ENCODE data around the gene ELL2. TPM values are rescaled to one million over a fixed set of nuclear protein-coding genes. Genes with fewer than 3 reads are reported as not detected.

The ELL2 gene
- polyA plus RNA-seq, 1 donor from 2014 or later: 1.4 TPM

- Histone ChIP-seq H3K27me3 (ENCODE audit: insufficient read depth, low read depth, low read length) (no peaks in the 10 kb centered on the region), H3K9ac (ENCODE audit: low read length) (no peak overlapping the region), H3K36me3 (ENCODE audit: insufficient read depth, low read length) (no peaks in the 10 kb centered on the region), H3K27ac (ENCODE audit: low read length) (no peak overlapping the region), H3F3A (ENCODE audit: insufficient read depth, low read length, poor library complexity, severe bottlenecking) (no peaks in the 10 kb centered on the region), H3K9me2 (ENCODE audit: insufficient read depth, low read length) (no peaks in the 10 kb centered on the region), H3K9me3 (ENCODE audit: low read length) (no peaks in the 10 kb centered on the region), H3K79me2 (replicated peaks; ENCODE audit: insufficient read depth, low read length) (no peaks in the 10 kb centered on the region), H2AFZ (ENCODE audit: low read depth, low read length) (no peak overlapping the region), H4K20me1 (ENCODE audit: insufficient read depth) (no peaks in the 10 kb centered on the region), H3K4me3 (ENCODE audit: low read length) (no peak overlapping the region), H3K4me2 (ENCODE audit: low read length) (no peak overlapping the region)
- TF ChIP-seq MXI1 (conservative IDR thresholded peaks at IDR 0.05; ENCODE audit: poor library complexity, severe bottlenecking) (no peak), EZH2 (IDR thresholded peaks at IDR 0.05; ENCODE audit: borderline replicate concordance, insufficient read depth, low read length, poor library complexity, severe bottlenecking) (no peak), CTCF (IDR thresholded peaks at IDR 0.05; ENCODE audit: poor library complexity, severe bottlenecking) (no peak), POLR2AphosphoS5 (IDR thresholded peaks at IDR 0.05) (no peak), EP300 (conservative IDR thresholded peaks at IDR 0.05; ENCODE audit: poor library complexity, severe bottlenecking) (no peak), SMC3 (conservative IDR thresholded peaks at IDR 0.05; ENCODE audit: poor library complexity) (no peak), RAD21 (conservative IDR thresholded peaks at IDR 0.05) (no peak), TAF1 (IDR thresholded peaks at IDR 0.05; ENCODE audit: low read depth) (no peak)
- TF ChIP-seq, protein P1, sequence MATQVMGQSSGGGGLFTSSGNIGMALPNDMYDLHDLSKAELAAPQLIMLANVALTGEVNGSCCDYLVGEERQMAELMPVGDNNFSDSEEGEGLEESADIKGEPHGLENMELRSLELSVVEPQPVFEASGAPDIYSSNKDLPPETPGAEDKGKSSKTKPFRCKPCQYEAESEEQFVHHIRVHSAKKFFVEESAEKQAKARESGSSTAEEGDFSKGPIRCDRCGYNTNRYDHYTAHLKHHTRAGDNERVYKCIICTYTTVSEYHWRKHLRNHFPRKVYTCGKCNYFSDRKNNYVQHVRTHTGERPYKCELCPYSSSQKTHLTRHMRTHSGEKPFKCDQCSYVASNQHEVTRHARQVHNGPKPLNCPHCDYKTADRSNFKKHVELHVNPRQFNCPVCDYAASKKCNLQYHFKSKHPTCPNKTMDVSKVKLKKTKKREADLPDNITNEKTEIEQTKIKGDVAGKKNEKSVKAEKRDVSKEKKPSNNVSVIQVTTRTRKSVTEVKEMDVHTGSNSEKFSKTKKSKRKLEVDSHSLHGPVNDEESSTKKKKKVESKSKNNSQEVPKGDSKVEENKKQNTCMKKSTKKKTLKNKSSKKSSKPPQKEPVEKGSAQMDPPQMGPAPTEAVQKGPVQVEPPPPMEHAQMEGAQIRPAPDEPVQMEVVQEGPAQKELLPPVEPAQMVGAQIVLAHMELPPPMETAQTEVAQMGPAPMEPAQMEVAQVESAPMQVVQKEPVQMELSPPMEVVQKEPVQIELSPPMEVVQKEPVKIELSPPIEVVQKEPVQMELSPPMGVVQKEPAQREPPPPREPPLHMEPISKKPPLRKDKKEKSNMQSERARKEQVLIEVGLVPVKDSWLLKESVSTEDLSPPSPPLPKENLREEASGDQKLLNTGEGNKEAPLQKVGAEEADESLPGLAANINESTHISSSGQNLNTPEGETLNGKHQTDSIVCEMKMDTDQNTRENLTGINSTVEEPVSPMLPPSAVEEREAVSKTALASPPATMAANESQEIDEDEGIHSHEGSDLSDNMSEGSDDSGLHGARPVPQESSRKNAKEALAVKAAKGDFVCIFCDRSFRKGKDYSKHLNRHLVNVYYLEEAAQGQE (IDR thresholded peaks at IDR 0.05; ENCODE audit: borderline replicate concordance): no peak
Measured at GRCh38 chr5:95845391-95845790, 116.3 kb downstream of the ELL2 start.

DNA sequence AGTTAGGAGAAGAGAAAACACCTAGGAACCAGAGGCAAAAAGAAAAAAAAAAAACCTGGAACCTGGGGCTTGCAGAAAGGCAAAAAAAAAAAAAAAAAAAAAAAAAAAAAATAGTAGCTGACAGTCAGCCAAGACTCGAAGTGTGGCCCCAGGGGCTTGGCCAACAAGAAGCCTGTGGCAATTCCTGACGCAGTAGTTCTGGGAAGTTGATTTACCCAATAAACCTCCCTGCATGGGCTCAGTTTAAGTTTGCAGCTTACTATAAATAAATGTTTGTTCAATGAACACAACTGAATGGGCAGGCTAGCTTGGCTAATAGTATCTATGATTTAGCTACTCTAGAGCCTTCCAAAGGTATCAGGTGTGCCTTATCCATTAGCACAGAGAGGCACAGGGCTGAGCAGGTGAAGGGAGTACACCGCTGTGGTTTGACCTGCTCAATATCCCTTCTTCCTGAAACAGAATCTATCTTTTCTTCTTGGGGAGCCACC lies 117.9 kb downstream of the ELL2 start:
- H3K27me3 ChIP-seq (ENCODE audit: insufficient read depth, low read depth, low read length): no peaks in the 10 kb centered on the region
- no peaks in the 10 kb centered on the region for H4K20me1 ChIP-seq (ENCODE audit: insufficient read depth)
- H3K9ac ChIP-seq (ENCODE audit: low read length): no peak overlapping the region
- no peak overlapping the region for H2AFZ ChIP-seq (ENCODE audit: low read depth, low read length)
- H3F3A ChIP-seq (ENCODE audit: insufficient read depth, low read length, poor library complexity, severe bottlenecking): no peaks in the 10 kb centered on the region
- TF ChIP-seq CTCF (IDR thresholded peaks at IDR 0.05; ENCODE audit: poor library complexity, severe bottlenecking): no peak
- no peak for TF ChIP-seq EP300 (conservative IDR thresholded peaks at IDR 0.05; ENCODE audit: poor library complexity, severe bottlenecking)
- no peak for TF ChIP-seq MXI1 (conservative IDR thresholded peaks at IDR 0.05; ENCODE audit: poor library complexity, severe bottlenecking)
- TF ChIP-seq SMC3 (conservative IDR thresholded peaks at IDR 0.05; ENCODE audit: poor library complexity): no peak
- no peak for TF ChIP-seq RAD21 (conservative IDR thresholded peaks at IDR 0.05)
- no peak for TF ChIP-seq TAF1 (IDR thresholded peaks at IDR 0.05; ENCODE audit: low read depth)
- no peak for TF ChIP-seq POLR2AphosphoS5 (IDR thresholded peaks at IDR 0.05)
- TF ChIP-seq, protein P1 (IDR thresholded peaks at IDR 0.05; ENCODE audit: borderline replicate concordance): no peak
- TF ChIP-seq EZH2 (IDR thresholded peaks at IDR 0.05; ENCODE audit: borderline replicate concordance, insufficient read depth, low read length, poor library complexity, severe bottlenecking): no peak
- no peak overlapping the region for H3K4me3 ChIP-seq (ENCODE audit: low read length)
- no peaks in the 10 kb centered on the region for H3K36me3 ChIP-seq (ENCODE audit: insufficient read depth, low read length)
- no peak overlapping the region for H3K4me2 ChIP-seq (ENCODE audit: low read length)
- no peaks in the 10 kb centered on the region for H3K9me2 ChIP-seq (ENCODE audit: insufficient read depth, low read length)
- H3K79me2 ChIP-seq (replicated peaks; ENCODE audit: insufficient read depth, low read length): no peaks in the 10 kb centered on the region
- no peaks in the 10 kb centered on the region for H3K9me3 ChIP-seq (ENCODE audit: low read length)
- no peak overlapping the region for H3K27ac ChIP-seq (ENCODE audit: low read length)

Measured in neural cell (in vitro differentiated cells).